AG08396 (cell line): ENCODE measurements around the gene UROC1.
"Not testable (repeated sequence)": the region's sequence is repeated elsewhere in the genome, so short reads cannot be mapped to it uniquely, and the experiment has no call there.

Experiments
- DNase-seq: peaks from one replicate; pipeline ENCODE4 v3.0.0; 2012; ENCODE audit warnings: low spot score, mixed read lengths

UROC1 gene

DNA sequence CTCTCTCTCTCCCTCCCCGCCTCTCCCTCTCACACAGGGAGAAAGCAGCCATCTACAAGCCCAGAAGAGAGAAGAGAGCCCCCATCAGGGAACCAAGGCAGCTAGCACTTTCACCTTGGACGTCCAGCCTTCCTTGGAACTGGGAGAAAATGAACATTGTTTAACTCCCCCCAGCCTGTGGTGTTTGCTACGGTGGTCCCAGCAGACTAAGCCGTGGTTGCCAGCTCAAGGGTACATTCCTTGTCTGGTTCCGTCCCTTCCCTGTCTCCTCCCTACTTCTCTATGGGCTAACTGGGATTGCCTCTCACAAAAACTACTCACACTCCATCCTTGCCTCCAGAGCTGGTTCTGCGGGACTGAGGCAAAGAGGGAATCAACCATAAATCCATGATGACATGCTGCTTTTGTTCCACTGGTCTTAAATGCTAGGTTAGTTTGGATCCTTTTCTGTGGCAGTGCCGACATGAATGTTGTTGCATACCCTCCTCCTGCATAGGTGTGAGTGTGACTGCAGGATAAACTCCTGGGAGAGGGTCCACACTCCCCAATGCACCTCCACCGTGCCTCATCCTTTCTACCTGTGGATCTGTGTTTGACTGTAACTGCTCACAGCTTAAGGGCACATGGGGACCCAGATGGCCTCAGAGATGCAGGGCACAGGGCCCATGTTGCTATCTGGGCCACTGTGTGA lies 29.1 kb upstream of the UROC1 start:
- no peak for DNase-seq

DNA sequence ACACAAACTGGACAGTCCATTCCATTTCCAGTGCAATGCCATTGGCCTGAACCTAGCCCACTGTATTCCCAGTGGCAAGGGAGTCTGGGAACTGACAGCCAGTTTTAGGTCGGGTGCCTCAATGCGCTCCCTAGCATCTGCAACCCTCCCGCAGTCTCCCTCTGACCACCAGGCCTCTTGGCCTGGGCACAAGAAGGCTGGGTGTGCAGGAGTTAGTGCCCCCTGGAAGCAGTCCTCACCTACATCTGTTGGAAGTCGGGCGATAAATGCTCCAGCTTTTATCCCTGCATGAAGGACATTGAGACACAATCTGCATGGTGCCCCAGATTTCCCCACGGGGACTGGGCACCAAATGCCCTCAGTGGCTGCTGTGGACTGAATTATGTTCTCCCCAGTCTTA lies 28.4 kb upstream of the UROC1 start:
- no peak for DNase-seq

DNA sequence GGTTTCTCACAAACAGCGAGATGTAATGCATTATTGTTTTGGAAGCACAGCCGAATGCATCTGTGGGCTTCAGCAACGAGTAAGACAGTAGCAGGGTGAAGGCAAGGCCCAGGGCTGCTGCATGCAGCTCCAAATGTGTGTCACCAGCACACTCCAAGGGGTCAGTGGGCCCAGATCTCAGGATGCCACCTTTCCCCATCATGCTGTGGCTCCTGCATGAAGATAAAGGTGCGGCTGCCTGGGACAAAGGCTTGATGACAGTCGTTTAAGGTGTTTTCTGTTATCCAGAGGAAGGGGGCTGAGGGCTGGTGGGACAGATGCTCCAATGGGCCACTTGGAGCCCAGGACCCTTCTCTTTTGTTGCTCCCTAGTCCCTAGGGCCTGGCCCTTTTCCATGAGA lies 28.0 kb upstream of the UROC1 start:
- DNase-seq, result no peak

DNA sequence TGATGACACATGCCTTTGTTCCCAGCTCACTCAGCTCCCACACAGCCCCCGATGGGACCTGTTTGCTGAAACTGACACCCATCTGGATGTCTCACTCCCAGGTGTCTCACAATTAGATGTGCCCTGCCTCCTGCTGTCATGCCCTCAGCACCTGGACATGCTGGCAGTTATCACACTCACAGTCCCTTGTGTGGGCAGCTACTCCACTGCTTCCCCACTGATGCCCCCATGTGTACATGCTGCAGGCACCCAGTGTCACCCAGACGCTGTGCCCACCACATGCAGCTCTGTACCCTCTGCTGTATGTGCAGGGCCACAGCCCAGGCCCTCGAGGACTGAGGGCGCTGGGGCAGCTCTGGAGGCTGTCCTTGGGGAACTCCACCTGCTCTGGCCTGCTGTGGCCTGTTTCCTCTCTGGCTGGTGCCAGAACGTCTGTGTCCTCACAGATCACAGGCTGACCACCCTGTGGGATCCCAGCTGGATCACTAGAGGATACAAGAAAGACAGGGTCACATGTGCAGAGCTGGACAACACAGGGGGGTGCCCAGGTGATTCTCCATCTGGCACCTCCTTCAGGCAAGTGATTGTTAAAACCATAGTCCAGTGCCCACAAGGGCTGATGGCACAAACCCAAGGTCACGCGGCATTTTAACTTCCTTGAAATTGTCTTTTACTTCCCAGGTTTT lies 27.2 kb upstream of the UROC1 start:
- DNase-seq, result no peak

DNA sequence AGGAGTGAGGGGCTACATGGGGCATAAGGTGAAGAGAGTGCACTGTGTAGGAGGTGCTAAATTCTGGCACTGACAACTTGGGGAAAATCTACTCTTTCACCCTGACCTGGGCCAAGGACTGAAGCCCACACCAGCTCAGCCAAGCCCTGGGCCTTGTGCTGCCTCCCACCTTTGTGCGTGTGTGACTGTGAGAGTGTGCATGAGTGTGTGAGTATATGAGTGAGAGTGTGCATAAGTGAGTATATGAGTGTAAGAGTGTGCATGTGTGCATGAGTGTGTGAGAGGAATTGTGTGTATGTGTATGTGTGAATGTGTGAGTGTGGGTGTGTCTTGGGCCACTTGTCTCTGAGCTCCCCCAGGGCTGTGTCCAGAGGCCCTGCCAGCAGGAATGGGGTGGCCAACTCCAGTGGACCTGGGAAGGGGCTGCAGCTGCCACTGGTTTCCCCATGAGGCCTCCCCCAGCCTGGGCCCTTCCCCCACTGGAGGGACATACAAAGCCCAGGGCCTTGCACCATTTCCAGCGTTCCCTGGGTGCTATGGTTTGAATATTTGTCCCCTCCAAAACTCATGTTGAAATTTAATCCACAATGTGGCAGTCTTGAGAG lies 26.0 kb upstream of the UROC1 start:
- no peak for DNase-seq

DNA sequence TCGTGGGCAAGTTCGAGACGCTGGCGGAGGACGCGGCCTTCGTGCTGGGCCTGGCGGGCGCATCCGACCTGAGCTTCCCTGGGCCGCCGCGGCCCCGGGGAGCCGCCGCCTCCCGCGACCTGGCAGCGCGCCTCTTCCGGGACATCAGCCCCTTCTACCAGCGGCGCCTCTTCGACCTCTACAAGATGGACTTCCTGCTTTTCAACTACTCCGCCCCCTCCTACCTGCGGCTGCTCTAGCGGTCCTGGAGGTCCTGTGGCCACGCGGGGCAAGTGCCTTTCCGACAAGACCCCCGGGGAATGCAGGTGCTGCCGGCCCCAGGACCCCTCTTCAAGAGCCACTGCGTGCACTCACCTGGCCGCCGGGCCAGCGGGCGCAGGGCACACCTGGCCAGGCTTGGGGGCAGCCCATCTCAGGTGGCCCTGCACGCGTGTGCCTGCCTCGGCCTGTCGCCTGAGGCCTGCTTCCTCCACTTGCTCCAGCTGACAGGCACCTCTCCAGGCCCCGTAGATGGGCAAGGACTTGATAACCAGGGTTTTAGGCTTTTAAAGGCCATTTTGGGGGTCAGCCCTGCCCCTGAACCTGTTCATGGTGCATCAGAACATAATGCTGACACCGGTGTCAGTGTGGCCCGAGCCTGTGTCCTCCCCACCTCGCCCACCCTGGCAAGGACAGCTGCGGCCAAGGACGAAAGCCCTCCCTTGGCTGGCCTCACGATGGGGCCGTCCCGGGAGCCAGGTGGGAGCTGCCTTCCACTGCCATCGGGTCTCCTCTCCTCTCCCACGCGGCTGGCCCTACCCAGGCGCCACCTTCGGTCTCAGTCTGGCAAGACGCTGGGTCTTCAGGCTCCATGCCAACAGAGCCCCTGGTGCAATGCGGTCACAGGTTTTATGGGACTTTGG lies 25.0 kb upstream of the UROC1 start:
- DNase-seq, result no peak

DNA sequence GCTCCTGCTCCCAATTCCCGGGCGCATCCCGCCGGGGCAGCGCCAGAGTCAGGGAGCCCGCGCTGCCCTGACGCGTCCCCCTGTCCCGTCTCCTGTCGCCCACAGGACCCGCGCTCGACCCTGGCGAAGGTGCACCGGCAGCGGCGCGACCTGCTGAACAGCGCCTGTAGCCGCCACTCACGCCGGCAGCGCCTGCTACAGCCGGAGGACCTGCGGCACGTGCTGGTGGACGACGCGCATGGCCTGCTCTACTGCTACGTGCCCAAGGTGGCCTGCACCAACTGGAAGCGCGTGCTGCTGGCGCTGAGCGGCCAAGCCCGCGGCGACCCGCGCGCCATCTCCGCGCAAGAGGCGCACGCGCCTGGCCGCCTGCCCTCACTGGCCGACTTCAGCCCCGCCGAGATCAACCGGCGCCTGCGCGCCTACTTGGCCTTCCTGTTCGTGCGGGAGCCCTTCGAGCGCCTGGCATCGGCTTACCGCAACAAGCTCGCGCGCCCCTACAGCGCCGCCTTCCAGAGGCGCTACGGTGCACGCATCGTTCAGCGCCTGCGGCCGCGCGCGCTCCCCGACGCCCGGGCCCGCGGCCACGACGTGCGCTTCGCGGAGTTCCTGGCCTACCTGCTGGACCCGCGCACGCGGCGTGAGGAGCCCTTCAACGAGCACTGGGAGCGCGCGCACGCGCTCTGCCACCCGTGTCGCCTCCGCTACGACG lies 24.2 kb upstream of the UROC1 start:
- DNase-seq, result no peak

DNA sequence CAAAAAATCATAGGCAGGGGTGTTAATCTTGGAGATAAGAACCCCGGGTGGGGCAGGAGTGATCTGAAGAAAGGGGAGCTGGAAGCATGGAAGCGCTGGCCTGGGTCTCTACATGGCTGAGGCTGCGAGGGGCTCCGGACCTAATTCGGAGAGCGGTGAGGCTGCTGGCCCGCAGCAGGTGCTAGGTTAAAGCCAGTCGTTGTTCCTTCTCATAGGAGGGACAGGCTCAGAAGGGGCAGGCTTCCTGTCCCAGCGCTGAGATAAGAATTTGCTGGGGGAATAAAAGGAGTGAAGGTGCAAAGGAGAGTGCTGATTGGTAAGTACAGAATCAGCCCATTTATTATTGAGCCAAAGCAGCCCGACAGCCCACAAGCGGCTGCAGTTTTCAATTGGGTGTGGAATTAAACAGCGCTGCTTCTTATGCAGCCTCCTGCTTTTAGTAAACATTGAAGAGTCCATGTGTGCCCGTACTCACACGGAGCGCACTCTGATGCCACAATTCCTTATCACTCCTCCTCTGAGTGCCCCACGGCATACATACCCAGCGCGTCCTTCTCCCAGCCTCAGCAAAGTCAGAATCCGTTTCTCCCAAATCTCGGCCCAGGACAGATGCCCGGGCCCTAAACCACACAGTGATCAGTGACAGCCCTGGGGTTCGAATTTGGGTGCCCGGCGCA lies 23.5 kb upstream of the UROC1 start:
- no peak for DNase-seq

DNA sequence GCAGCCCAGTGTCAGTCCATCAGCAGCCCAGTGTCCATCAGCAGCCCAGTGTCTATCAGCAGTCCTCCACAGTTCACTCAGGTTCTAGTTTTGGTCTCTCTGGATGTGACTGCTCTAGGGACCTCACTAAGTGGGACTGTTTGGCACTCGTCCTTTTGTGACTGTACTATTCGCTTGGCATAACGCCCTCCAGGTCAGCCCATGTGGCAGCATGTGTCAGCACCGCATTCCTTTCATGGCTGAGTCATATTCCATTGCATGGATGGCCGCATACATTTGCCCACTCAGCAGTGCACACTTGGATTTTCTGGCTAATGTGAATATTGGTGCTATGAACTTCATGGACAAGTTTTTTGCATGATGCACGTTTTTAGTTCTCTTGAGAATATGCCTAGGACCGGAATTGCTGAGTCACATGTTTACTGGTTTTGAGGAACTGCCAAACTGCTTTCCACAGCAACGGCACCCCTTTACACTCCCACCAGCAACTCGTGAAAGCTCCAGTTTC lies 22.8 kb upstream of the UROC1 start:
- peak; percentile 92 for DNase-seq

DNA sequence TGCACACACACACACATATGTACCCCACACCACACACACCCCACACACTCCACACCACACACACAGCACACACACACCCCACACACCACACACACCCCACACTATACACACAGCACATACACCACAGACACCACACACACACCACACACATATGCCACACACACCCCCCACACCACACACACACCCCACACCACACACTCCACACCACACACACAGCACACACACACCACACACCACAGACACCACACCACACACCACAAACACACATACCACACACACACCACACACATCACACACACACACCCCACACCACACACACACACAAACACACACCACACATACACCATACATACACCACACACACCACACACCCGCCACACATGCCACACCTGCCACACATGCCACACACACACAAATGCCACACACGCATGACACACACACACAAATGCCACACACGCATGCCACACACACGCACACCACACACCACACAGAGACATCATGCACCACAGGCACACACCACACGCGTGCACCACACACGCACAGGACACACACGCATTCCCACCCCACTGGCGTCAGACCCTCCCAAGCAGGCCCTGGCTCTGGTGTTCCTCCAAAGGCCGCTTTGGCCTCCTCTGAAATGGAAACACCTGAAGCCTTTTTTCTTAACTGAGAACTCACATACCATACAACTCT lies 22.1 kb upstream of the UROC1 start:
- no peak for DNase-seq

DNA sequence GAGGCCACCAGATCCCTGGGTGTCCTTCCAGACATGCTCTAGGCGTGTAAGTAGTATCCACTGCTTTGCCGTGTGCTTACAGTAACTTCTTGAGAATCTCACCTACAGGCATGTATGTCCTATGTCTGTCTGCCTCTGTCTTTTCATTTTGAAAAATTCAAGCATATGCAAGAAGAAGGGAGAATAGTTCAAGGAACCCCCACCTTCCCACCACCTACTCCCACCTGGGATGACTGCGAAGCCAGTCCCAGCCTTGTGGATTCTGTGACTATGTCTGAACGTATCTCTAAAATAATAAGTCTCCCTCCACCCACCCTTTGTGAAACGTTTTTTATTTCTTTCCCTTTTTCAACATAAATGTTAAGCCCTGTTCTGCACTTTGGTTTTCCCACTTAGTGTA lies 21.4 kb upstream of the UROC1 start:
- DNase-seq, result no peak

DNA sequence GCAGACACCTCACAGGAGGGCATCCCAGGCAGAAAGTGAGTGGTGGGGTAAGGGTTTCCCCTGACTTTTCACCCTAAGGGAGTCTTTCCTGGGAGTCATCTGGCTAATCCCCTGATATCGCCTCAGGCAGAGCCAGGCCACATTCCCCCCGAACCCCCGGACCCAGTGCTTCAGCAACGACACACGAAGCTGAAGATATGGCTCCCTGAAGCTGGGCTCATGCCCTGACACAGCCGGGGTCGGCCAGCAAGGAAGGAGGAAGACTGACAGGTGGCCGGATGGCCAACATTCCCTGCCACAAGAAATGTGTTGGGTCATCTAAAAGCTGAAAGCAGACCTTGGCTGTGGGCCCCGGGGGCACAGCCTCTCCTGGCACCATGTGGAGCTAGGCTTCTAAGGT lies 20.7 kb upstream of the UROC1 start:
- no peak for DNase-seq

DNA sequence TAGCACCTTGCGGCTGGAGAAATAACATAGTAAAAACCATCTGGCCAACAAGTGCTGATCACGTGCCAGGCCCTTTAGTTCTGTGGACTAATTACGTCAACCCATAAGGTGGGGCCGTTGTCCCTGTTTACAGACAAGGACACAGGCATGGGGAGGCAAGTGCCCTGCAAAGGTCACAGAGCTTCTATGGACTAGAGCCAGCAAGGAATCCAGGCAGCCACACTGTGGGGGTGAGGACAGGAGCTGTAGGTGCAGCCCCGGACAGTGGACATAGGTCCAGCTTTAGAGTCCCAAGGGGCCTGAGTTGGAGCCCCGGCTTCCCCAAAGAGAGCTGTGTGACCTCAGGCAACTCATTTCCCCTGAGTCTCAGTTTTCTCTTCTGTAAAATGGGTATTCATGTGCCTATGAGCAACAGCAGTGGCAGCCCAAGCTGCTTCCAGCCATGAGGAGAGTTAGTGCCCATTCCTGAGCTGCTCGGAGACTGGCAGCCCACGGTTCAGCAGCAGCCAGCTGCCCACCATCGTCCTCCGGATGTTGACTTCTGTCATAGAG lies 20.2 kb upstream of the UROC1 start:
- DNase-seq, result no peak

DNA sequence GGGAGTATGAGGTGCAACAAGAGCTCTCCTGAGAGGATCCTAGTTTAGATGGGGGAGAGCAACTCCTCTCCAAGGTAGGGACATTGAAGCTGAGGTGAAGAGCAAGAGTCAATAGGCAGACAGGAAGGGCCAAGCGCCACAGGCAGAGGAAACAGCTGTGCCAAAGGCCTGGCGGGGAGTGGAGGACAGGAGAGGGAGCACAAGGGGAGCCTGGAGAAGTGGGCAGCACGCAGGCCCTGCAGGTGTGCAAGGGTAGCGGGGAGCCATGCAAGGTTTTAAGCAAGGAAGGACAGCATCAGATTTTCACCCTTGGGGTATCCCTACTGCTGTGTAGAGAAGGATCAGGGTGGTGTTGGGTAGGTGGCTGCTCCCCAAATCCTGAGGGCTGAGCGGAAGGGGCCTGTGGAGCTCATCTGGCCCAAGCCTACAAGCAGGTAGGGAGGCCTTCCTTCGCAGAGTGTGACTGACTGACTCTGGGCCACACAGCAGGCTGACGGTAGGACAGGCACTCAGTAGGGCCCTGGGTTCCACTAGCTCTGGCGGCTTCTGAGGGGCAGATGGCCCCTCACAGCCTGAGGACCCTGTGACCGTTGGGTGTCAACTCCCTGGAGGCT lies 19.6 kb upstream of the UROC1 start:
- DNase-seq, result no peak

DNA sequence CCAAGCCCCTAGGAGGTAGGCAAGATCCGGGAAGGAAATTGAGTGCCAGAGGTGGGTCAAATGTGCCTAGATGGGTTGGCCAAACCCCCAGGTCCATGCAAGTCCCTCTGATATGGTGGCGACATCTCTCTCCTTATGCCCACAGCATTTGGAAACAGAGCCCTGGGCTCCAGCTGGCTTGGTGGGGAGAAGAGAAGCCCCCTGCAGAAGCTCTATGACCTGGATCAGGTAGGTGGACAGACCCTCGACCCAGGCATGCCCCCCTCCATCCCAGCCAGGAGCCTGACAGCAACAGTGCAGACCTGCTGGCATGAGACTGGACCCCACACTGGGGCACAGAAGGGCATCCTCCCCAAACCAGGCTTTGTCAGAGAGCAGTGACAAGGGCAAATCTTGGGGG lies 18.6 kb upstream of the UROC1 start:
- no peak for DNase-seq

DNA sequence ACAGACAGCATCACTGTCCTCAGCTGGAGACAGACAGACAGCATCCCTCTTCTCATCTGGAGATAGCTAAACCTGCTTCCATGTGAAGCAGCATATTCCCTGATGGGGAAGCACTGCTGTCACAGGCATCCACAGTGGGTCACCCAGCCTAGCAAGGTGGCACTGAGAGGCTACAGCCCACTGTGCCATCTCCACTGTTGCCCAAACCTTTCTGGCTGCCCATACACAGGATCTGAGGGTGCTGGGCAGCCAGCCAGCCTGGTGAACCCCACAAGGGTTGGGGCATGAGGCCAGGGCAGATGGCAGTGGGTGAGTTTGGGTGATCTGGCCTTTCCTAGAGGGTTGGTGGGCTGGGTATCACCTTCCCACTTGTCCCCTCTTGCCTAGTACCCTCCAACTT lies 18.1 kb upstream of the UROC1 start:
- no peak for DNase-seq

DNA sequence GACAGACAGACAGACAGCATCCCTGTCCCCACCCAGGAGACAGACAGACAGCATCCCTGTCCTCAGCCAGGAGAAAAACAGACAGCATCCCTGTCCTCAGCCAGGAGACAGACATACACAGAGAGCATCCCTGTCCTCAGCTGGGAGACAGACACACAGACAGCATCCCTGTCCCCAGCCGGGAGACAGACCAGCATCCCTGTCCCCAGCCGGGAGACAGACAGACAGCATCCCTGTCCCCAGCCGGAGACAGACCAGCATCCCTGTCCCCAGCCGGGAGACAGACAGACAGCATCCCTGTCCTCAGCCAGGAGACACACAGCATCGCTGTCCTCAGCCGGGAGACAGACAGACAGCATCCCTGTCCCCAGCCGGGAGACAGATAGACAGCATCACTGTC lies 17.1 kb upstream of the UROC1 start:
- DNase-seq, result not testable (repeated sequence)

DNA sequence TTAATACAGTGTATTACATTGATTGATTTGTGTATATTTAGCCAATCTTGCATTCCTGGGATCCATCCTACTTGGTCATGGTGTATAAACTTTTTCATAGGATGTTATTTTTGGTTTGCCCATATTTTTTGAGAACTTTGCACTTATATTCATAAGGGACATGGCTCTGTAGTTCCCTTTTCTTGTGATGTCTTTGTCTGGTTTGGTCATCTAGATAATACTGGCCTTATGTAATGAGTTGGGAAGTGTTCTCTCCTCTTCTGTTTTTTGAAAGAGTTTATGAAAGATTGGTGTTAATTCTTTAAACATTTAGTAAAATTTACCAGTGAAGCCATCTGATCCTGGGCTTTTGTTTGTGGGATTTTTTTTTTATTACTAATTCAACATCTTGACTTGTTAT lies 15.9 kb upstream of the UROC1 start:
- DNase-seq, result no peak

DNA sequence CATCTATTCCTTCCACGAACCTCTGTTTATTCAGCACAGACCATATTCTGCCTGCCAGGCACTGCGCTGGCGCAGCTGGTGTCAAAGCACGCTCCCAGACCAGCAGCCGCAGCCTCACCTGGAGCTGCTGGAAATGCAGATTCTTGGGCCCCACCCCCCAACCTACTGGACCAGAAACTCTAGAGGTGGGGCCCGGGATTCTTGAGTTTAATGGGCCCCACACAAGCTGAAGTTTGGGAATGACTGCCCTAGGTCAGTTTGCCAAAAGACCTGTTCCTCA lies 13.4 kb upstream of the UROC1 start:
- DNase-seq, result no peak
